WERI-Rb-1 (cell line): ENCODE measurements around the gene KANSL3.
A peak's percentile ranks its signal among the peaks of the same experiment; 100 is the strongest.

Experiments used
- DNase-seq: peaks from one replicate; pipeline ENCODE4 v3.0.0-alpha.2; 2020
- H3K27ac ChIP-seq: fragments of 250-450 bp; sonication (Bioruptor Pico); 2 replicates; pipeline ENCODE4 v1.5.1; 2020; ENCODE audit warnings: mild to moderate bottlenecking, moderate library complexity
- H3K27me3 ChIP-seq: fragments of 250-450 bp; sonication (Bioruptor Pico); 2 replicates; pipeline ENCODE4 v1.5.1; 2021; ENCODE audit warnings: mild to moderate bottlenecking, low read depth, moderate library complexity; ENCODE audit not compliant: insufficient read depth, severe bottlenecking
- H3K36me3 ChIP-seq: fragments of 250-450 bp; sonication (Bioruptor Pico); 2 replicates; pipeline ENCODE4 v1.5.1; 2020; ENCODE audit warnings: mild to moderate bottlenecking, moderate library complexity
- H3K4me3 ChIP-seq: 2 replicates; pipeline ENCODE4 v1.5.1; 2011; ENCODE audit warnings: low read depth, mild to moderate bottlenecking, control low read depth, low read length
- H3K9me3 ChIP-seq: fragments of 250-450 bp; sonication (Bioruptor Pico); 2 replicates; pipeline ENCODE4 v1.5.1; 2021; ENCODE audit warnings: mild to moderate bottlenecking, moderate library complexity; ENCODE audit not compliant: severe bottlenecking
- CTCF ChIP-seq: IDR thresholded peaks from 2 replicates; pipeline ENCODE4 v1.5.1; 2011; ENCODE audit warnings: low read depth, mild to moderate bottlenecking, control low read depth, inconsistent platforms, low read length

Gene KANSL3

GRCh38 chr2:96549967-96550786 is 87.9 kb downstream of the KANSL3 start:
- TF ChIP-seq CTCF, result peak; percentile 59

GRCh38 chr2:96549466-96549785 is 88.7 kb downstream of the KANSL3 start:
- TF ChIP-seq CTCF, result no peak
- no peak overlapping the region for H3K4me3 ChIP-seq
- H3K36me3 ChIP-seq, result no peaks in the 10 kb centered on the region
- no peak for DNase-seq
- H3K27me3 ChIP-seq, result no peaks in the 10 kb centered on the region
- H3K27ac ChIP-seq, result no peak overlapping the region
- H3K9me3 ChIP-seq, result peaks cover 7% of the 10 kb centered on the region

More at GRCh38 chr2:96549967-96550786, 87.9 kb downstream of the KANSL3 start:
- no peak overlapping the region for H3K4me3 ChIP-seq
- peaks cover 7% of the 10 kb centered on the region for H3K9me3 ChIP-seq
- H3K27me3 ChIP-seq, result no peaks in the 10 kb centered on the region
- H3K36me3 ChIP-seq, result no peaks in the 10 kb centered on the region
- H3K27ac ChIP-seq, result no peak overlapping the region
- peak; percentile 62 for DNase-seq

DNA sequence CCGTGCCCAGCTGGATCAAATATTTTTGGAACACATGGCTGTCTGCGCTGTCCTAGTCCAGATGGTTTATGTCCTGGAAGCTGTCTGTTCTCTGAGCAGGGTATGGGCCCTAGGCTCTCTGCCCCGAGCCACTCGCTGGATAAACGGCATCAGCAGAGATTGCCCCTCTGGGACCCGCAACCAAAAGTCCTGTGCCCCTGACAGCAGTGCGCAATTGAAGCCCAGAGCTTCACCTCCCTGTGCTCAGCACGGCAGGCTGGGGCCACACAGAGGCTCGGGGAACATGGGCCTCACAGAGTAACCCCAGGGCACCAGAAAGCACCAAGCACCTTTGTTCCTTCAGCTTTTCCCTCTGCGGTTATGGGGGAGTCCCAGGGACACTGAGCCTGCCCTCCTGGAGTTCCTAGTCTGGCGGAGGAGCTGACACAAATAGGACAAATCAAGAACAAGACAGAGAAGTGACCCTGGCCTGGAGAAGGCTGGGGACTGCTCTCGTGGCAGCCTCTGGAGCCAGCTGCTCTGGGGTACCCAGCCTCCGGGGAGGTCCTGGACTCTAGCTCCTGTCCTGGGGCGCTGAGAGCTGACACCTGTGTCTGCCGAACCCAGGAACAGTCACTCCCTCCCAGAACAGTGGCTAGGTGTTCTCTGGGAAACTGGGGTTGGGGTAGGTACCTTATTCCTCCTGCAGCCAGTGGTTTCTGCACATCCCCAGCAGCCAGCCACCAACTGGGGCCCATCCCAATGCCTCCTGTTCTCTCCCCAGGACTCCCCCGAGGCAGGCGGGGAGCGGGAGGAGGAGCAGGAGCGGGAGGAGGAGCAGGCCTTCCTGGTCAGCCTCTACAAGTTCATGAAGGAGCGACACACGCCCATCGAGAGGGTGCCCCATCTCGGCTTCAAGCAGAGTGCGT is 89.3 kb downstream of the KANSL3 start:
- H3K4me3 ChIP-seq, result no peak overlapping the region
- no peaks in the 10 kb centered on the region for H3K27me3 ChIP-seq
- H3K36me3 ChIP-seq, result no peaks in the 10 kb centered on the region
- no peak for TF ChIP-seq CTCF
- DNase-seq, result no peak
- H3K27ac ChIP-seq, result no peak overlapping the region
- peaks cover 7% of the 10 kb centered on the region for H3K9me3 ChIP-seq

GRCh38 chr2:96547731-96548171 is 90.4 kb downstream of the KANSL3 start:
- Histone ChIP-seq H3K36me3 (no peaks in the 10 kb centered on the region), H3K27me3 (no peaks in the 10 kb centered on the region), H3K9me3 (peaks cover 7% of the 10 kb centered on the region), H3K4me3 (no peak overlapping the region), H3K27ac (no peak overlapping the region)
- no peak for DNase-seq
- no peak for TF ChIP-seq CTCF

DNA sequence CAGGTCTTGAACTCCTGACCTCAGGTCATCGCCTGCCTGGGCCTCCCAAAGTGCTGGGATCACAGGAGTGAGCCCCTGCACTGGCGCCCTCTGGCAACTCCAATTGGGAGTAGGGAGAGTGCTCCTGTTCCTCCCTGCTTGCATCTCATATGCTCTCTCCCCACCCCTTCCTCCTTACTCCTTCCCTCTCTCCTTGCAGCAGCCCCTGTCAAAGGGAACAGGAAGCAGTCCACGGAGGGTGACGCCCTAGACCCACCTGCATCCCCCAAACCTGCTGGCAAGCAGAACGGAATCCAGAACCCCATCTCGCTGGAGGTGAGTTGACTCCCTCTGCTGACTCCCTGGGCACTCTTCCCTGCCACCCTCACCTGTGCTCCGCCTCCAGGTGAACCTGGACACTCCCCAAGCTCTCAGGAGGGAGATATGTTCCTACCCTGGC is 90.9 kb downstream of the KANSL3 start:
- Histone ChIP-seq H3K9me3 (peaks cover 7% of the 10 kb centered on the region), H3K27me3 (no peaks in the 10 kb centered on the region), H3K27ac (no peak overlapping the region), H3K36me3 (no peaks in the 10 kb centered on the region), H3K4me3 (no peak overlapping the region)
- TF ChIP-seq CTCF, result no peak
- no peak for DNase-seq
